Fibroblast of gingiva (primary cell): ENCODE results near the gene TJAP1.

ENCODE experiments used
- DNase-seq: peaks from one replicate; pipeline ENCODE4 v3.0.0-alpha.2; 2011; ENCODE audit warnings: low read depth

The TJAP1 gene, protein sequence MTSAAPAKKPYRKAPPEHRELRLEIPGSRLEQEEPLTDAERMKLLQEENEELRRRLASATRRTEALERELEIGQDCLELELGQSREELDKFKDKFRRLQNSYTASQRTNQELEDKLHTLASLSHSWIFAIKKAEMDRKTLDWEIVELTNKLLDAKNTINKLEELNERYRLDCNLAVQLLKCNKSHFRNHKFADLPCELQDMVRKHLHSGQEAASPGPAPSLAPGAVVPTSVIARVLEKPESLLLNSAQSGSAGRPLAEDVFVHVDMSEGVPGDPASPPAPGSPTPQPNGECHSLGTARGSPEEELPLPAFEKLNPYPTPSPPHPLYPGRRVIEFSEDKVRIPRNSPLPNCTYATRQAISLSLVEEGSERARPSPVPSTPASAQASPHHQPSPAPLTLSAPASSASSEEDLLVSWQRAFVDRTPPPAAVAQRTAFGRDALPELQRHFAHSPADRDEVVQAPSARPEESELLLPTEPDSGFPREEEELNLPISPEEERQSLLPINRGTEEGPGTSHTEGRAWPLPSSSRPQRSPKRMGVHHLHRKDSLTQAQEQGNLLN

DNA sequence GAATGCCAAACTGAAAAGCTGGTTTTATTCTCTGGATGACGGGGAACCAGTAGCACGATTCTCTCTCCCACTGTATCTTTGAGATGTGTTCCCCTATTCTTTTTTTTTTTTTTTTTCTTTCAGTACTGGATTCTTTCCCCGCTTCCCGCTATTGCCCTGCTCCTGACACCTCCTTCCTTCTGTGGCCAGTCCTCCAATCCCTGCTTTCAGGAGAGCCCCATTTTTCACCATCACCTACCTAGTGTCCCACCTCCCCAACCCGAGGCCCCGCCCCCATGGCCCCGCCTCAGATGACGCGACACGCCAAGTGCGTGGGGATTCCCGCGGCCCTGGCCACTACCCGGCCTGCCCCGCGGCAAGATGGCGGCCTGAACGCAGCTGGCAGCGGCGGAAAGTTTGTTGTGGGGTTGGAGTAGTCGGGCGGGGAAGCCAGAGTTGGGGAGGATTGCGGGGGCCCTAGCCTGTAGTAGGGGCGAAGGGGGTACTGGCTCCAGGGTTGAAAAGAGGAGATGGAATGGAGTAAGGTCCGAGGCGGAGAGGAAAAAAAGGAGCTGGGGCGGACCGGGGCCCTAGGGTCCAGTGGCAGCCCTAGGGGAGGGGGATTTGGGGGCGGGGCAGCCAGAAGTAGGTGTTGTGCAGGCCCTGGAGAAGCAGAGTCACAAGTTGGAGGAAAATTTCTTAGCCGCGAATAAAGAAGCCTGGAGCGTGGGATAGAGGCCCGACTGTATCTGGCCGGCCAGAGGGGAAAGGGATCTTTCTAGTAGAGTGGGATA is at the start of gene TJAP1:
TSS of gene TJAP1 (plus strand) at position 336 of the 773 bp plus-strand sequence. CDS start 21,432 bp downstream, outside the sequence.
- DNase-seq, result peak; percentile 70

DNA sequence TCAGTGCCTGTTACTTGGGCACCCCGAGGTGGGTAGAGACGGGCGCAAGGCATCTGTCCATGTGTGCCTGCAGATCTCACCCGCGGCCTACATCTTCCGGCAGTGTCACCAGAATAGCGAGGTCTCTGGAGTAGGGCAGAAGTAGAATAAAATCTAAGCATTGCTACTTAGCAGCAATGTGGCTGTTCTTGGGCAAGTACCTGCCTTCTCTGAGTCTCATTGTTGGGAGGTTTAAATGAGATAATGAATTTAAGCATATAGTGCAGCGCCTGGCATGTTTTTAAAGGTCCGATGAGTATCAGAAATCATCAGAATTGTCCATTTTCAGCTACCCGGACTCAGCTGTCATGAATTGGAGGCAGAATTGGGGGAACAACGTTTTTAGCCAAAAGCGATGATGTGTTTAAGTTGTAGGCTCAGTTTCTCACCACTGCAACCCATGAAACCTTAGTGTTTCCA is 49.2 kb upstream of the TJAP1 start:
- DNase-seq, result peak; percentile 12

DNA sequence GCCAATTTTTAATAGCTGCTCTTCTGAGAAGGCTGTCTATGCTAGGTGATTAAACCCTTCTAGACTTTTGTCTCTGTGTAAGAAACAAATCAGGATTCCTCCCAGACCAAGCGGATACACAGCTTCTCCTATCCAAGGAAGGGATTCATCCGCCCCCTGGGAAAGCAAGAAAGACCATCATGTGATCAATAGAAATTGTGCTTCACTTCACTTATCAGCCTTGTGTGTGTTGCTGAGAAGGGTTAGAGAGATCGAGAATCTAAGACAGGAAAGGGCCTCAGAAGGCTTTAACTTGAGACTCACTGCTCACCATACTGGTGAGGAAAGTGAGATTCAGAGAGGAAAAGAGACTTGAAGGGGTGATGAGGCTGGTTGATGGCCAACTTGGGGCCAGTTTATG is 48.5 kb upstream of the TJAP1 start:
- DNase-seq, result no peak

DNA sequence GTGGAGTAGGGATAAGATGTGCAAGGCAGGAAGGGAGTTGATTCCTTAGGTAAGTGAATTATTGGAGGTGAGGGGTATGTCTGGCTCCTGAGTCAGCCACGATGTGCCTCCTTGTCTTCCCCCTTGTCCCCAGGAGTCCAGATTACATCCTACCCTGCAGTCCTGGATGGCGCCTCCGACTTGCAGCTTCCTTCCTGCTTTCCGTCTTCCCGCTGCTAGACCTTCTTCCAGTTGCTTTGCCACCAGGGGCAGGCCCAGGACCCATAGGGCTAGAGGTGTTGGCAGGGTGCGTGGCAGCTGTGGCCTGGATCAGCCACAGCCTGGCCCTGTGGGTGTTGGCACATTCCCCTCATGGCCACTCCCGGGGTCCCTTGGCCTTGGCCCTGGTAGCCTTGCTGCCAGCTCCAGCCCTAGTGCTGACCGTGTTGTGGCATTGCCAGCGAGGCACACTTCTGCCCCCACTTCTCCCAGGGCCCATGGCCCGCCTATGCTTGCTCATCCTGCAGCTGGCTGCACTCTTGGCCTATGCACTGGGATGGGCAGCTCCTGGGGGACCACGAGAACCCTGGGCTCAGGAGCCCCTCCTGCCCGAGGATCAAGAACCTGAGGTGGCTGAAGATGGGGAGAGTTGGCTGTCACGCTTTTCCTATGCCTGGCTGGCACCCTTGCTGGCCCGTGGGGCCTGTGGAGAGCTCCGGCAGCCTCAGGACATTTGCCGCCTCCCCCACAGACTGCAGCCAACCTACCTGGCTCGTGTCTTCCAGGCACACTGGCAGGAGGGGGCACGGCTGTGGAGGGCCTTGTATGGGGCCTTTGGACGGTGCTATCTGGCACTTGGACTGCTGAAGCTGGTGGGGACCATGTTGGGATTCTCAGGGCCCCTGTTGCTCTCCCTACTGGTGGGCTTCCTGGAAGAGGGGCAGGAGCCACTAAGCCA is 45.1 kb upstream of the TJAP1 start:
- no peak for DNase-seq

DNA sequence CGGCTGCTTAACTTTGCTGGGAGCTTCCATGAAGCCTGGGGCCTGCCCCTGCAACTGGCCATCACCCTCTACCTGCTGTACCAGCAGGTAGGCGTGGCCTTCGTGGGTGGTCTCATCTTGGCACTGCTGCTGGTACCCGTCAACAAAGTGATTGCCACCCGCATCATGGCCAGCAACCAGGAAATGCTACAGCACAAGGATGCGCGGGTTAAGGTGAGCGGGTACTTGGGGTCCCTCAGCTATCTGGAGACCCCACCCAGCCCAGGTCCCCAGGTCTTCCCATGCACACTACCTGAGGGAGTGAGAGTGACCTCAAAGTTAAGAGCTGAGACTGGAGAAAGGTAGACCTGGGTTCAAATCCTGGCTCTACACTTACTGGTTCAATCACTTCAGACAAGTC is 44.2 kb upstream of the TJAP1 start:
- no peak for DNase-seq

DNA sequence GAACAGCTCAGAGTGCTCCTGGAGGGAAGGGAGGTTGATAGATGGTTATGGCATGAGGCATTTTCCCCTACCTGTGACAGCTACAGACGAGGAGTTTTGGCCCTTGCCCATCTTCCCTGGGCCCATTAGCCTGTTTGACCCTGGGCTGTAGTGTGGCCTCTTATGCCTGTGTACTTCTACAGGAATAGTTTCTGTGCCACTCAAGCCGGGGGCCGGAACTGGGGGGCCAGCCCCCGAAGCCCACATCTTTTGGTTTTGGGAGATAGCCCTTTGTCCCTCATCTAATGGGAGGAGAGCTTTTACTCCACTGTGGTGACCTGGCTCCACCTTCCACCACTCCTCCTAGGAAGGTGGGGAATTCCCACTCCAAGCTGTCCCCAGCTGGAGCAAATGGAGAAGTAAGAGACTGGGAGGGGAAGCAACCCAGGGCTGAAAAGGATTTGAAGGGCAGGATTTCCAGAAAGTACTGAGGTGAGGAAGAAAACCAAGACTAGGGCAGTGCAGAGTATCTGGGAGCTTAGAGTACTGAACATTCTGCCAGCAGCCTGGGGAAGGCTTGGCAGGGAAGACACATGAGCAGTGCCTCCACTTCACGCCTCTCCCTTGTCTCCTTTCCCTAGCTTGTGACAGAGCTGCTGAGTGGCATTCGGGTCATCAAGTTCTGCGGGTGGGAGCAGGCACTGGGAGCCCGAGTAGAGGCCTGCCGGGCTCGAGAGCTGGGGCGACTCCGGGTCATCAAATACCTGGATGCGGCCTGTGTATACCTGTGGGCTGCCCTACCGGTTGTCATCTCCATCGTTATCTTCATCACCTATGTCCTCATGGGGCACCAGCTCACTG is 43.1 kb upstream of the TJAP1 start:
- no peak for DNase-seq

DNA sequence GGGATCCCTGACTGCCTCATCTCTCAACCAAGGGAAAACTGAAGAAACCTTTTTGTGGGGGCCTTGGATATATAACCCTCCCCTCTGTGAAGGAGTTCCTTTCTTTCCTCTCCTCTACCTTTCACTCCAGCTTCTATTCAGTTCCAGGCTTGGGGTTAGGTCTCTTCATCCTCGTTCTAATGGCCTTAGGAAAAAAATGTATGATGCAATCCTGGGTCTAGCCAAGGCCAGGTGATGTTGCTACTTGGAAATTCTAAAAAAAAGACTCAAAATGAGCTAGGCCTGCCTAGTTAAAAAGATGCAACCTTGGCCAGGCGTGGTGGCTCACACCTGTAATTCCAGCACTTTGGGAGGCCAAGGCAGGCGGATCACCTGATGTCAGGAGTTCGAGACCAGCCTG is 42.4 kb upstream of the TJAP1 start:
- DNase-seq, result no peak

DNA sequence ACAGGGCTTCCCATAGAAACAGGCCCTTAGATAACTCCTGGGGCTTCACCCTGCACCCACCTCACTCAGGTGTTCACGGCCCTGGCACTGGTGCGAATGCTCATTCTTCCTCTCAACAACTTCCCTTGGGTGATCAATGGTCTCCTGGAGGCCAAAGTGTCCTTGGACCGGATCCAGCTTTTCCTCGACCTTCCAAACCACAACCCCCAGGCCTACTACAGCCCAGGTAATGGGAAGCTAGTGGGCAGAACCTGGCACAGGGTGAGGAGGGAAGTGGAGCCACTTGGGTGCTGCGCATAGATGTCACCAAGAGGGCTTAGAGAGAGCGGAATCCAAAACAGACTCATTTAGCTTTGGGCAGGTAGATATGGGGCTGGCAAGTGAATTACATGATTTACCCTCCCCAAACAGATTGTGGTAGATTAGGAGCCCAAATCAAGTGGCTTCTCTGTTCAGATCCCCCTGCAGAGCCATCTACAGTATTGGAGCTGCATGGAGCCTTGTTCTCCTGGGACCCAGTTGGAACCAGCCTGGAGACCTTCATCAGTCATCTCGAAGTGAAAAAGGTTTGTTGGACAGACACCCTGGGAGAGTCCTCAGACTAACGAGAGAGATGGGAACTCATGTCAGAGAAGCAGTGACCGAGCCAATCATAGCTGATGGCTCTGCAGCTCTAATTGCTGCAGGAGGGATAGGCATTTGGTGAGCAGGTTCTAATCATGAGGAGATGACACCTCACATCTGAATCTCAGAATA is 41.5 kb upstream of the TJAP1 start:
- no peak for DNase-seq

DNA sequence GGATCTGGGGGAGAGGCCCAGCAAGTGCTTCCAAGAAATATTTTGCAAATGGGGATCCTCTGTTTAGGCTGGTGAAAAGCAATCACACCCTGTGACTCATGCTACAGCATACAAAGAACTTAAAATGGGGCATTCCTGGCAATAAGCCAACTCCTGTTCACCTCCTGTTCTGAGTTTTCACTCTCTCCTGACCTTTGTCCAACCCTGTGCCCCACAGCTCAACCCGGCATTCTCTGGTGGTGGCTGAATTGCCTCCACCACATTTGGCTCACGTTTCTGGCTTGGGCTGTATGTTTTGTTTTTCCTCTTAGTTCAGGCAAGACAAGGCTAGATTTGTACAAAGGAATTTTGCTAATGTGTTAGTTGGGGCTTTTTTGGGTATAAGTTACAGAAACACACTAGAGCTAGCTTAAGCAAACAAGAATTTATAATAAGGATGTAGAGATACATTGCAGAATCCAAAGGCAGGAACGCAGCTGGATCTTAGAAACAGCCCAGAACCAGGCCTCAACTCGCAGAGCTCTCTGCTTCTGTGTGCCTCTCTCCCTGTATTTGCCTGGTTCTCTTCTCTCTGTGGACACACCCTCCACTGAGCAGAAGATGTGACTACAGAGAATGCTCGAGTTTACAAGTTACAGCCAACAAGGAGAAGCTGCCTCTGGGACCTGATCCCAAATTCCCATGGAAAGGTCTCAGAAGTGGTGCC is 40.6 kb upstream of the TJAP1 start:
- peak; percentile 90 for DNase-seq

DNA sequence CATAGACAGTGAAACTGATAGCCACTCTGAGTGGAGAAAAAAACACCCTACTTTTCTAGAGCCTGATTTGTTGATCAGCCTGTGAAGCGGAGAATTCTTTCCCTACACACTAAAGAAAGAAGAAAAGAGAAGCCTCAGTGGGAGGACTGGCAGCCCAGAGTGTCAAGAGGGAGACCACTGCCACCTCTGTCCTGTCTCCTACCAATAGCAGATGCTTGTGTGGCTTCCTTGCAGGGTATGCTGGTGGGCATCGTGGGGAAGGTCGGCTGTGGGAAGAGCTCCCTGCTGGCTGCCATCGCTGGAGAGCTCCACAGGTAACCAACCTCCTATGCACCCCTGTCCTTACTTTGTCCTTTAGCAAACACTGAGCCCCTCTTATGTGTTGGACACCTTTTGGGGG is 39.7 kb upstream of the TJAP1 start:
- no peak for DNase-seq

DNA sequence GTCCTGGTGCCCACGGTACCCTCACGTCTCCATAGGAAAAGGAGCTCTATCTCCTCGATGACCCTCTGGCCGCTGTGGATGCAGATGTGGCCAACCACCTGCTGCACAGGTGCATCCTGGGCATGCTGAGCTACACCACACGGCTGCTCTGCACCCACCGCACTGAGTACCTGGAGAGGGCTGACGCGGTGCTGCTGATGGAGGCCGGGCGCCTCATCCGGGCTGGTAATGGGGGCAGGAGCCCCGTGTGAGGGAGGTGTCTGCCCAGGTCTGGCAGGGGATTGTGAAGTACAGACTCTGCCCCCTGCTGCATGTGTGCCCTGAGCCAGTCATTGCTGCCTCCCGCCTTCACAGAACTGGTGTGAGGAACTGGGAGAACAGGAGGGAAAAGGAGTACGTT is 34.4 kb upstream of the TJAP1 start:
- no peak for DNase-seq

DNA sequence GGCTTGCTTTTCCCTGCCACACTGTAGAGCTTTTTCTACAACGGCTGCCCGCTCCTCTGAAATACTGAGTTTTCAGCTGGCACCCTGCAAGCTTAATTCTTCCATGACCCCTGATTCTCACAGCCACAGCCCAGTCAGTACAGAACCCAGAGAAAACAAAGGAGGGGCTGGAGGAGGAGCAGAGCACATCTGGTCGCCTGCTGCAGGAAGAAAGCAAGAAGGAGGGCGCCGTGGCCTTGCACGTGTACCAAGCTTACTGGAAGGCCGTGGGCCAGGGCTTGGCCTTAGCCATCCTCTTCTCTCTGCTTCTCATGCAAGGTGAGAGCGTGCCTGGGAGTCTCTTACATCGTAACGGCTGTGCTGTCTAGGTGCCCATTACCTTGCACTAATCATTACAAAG is 33.3 kb upstream of the TJAP1 start:
- DNase-seq, result peak; percentile 14

DNA sequence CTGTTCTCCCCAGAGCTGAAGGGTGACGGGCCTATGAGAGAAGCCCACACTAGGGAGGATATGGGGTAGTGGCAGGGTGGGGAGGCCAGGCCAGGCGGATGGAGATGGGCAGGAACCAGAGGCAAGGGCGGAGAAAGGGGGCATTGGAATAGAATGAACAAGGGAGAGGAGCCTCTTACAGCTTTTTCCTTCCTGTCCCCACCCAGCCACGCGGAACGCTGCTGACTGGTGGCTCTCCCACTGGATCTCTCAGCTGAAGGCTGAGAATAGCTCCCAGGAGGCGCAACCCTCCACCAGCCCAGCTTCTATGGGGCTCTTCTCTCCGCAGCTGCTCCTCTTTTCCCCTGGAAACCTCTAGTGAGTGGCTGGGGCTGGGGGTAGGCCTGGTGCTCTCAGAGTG is 32.8 kb upstream of the TJAP1 start:
- DNase-seq, result no peak

DNA sequence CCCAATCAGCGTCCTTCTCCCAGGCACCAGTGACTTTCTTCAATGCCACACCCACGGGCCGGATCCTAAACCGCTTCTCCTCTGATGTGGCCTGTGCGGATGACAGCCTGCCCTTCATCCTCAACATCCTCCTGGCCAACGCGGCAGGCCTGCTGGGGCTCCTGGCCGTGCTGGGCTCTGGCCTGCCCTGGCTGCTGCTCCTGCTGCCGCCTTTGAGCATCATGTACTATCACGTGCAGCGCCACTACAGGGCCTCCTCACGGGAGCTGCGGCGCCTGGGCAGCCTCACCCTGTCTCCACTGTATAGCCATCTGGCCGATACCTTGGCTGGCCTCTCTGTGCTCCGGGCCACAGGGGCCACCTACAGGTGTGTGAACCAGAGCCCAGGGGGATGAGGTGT is 31.8 kb upstream of the TJAP1 start:
- DNase-seq, result no peak

DNA sequence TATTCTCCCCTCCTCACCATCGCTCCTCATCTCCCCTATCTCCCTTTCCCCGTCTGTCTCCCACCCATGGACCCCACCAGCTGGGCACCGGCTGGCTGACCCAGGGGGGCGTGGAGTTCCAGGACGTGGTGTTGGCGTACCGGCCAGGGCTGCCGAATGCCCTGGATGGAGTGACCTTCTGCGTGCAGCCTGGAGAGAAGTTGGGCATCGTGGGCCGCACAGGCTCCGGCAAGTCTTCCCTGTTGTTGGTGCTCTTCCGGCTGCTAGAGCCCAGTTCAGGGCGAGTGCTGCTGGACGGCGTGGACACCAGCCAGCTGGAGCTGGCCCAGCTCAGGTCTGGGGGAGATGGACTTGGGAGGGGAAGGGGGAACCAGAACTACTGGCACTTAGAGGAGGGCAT is 29.8 kb upstream of the TJAP1 start:
- no peak for DNase-seq

DNA sequence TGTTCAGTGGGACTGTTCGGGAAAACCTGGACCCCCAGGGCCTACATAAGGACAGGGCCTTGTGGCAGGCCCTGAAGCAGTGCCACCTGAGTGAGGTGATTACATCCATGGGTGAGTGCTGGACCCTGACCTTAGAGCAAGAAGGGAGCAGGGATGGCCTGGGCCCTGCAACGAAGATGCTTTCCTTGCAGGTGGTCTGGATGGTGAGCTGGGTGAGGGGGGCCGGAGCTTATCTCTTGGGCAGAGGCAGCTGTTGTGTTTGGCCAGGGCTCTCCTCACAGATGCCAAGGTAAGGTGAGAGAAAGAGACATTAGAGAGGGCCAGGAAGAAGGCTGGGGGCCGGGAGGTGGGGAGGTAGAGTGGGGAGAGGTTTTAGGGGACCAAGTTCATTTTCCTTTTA is 28.5 kb upstream of the TJAP1 start:
- DNase-seq, result no peak

DNA sequence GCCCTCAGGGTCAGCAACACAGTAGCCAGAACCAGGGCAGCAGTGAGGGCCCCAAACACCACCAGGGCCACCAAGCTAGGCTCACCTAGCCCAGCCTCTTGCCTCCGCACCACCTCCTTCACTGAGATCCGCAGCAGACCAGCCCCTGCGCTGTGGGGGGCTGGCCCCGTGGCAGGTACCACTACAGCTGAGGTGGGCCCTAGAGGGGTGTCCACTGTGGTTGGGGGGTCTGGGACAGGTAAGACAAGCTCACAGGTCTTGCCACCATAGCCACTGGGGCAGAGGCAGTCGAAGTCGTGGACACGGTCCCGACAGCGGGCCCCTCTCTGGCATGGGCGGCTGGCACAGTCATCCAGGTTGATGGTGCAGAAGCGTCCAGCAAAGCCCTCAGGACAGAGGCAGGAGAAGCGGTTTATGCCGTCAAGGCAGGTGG is 26.7 kb upstream of the TJAP1 start:
- DNase-seq, result no peak

DNA sequence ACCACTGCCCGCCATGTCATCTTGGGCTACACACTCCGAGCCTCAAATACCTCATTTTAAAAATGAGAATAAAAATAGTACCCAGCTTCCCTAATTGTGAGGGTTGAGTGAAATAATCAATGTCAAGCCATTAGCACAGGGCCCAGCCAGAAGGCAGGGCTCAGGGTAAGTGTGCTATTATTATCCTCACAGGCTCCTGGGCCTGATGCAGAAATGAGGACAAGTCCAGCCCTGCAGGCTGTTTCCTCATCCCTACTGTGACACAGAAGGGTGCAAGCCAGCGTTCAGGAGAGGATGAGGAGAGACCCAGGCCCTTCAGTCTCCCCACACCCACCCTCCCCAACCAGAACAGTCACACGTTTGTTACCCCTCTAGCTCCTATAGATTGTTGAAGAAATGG is 26.0 kb upstream of the TJAP1 start:
- DNase-seq, result no peak

DNA sequence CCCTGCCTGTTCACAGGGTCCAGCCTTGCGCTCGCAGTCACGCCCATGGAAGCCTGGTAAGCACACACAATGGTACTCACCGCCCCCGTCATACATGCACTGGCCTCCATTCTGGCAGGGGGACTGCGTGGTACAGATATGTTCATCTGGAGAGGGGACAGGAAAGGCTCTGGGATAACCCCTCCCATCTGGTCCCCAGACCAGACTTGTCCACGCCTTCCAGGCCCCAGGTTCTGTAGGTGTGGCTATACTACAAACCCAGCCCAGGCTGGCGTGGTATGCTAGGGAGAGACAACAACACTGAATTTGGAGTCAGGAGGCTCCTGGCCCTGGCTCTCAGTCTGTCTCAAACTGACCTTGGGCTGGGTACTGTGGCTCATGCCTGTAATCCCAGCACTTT is 25.4 kb upstream of the TJAP1 start:
- no peak for DNase-seq

DNA sequence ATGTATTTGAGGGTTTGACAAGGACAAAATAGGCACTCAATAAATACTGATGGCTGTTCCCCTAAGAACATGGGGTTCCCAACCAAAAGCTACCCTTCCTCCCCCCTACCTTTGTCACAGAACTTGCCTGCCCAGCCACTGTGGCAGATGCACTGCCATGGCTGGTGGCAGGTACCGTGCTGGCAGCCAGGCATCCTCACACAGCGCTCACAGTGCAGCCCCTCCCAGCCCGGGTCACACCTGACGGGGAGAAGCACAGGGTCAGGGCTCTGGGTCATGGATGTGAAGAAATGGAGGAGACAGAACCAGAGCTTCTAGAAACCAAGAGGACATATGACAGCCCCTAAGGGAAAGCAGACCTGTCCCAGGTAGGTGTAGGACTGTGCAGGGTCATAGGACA is 24.5 kb upstream of the TJAP1 start:
- no peak for DNase-seq
